Stomach (tissue), 9 donors: Measurements from ENCODE around the gene UPK3A. TPM values are rescaled to one million over a fixed set of nuclear protein-coding genes. Genes with fewer than 3 reads are reported as not detected.
A peak's percentile ranks its signal among the peaks of the same experiment; 100 is the strongest.

Experiments used
- DNase-seq, 2 donors: peaks; one replicate each; pipeline versions ENCODE4 v3.0.0 to v3.0.0-alpha.2; 2013 to 2019
- H3K27ac ChIP-seq, 5 donors: fragments of 200-600 bp in 4 of 5; sonication (generic) in 4 of 5; one replicate each; pipeline ENCODE4 v1.5.1; 2013 to 2019; ENCODE audit warnings: mild to moderate bottlenecking in 1 of 5, moderate library complexity in 1 of 5
- H3K27me3 ChIP-seq, 3 donors: fragments of 200-600 bp; sonication (generic); one replicate each; pipeline ENCODE4 v1.5.1; 2017 to 2019; ENCODE audit warnings: mixed run types in 1 of 3
- H3K36me3 ChIP-seq, 4 donors: fragments of 200-600 bp; sonication (generic); 1 replicate in 3 of 4; 2 replicates in 1 of 4; pipeline ENCODE4 v1.5.1; 2016 to 2019
- H3K4me1 ChIP-seq, 4 donors: fragments of 200-600 bp; sonication (generic); one replicate each; pipeline ENCODE4 v1.5.1; 2016 to 2019
- H3K4me3 ChIP-seq, 4 donors: fragments of 200-600 bp; sonication (generic) in 3 of 4; one replicate each; pipeline ENCODE4 v1.5.1; 2016 to 2019; ENCODE audit warnings: mild to moderate bottlenecking in 1 of 4
- H3K9me3 ChIP-seq, 4 donors: fragments of 200-600 bp; sonication (generic); one replicate each; pipeline ENCODE4 v1.5.1; 2016 to 2019
- EP300 ChIP-seq: sonication (generic); formaldehyde crosslinking; IDR thresholded peaks from one replicate; pipeline ENCODE4 v1.6.1; 2017; ENCODE audit warnings: antibody characterized with exemption
- POLR2A ChIP-seq, 4 donors: fragments of 450-650 bp; IDR thresholded peaks; one replicate each; pipeline ENCODE4 v1.6.1; 2016; ENCODE audit warnings: antibody characterized with exemption in 4 of 4, control low read depth in 2 of 4, mild to moderate bottlenecking in 1 of 4, moderate library complexity in 1 of 4
- POLR2AphosphoS5 ChIP-seq, 3 donors: sonication (generic); formaldehyde crosslinking; IDR thresholded peaks; one replicate each; pipeline ENCODE4 v1.6.1; 2016; ENCODE audit warnings: antibody characterized with exemption in 3 of 3
- WGBS, 5 donors: extraction: QIAGEN DNeasy Blood & Tissue Kit in 3 of 5; methylation state at CpG; one replicate each; pipeline versions ENCODE4 v1.1.5 to v1.1.7; 2013 to 2018; 5-methylcytosine and 5-hydroxymethylcytosine counted together
- intact Hi-C: fragments of 100-400 bp; cut with DNase I; formaldehyde crosslinking; loops from one replicate; pipeline ENCODE4 v1.15.1; 2023; ENCODE audit warnings: low total_unique reads
- polyA plus RNA-seq, 3 donors: library from polyadenylated mRNA; stranded (reverse); fragments of 200-250 nt; gene quantifications; one replicate each; pipeline ENCODE4 v1.2.3, GENCODE V29; 2013
- total RNA-seq, 5 donors: library from RNA; depleted of rRNA; stranded (reverse); fragments of >200 nt; gene quantifications; one replicate each; pipeline versions ENCODE4 v1.1.0 to v1.2.3, GENCODE V29; 2014 to 2016
- TF ChIP-seq, protein P1 (sequence below), 7 experiments: fragments of 450-650 bp in 4 of 7; fragments of 200-600 bp in 3 of 7; sonication (generic) in 3 of 7; IDR thresholded peaks; one replicate each; pipeline ENCODE4 v1.5.1; 2016 to 2019; ENCODE audit warnings: antibody characterized with exemption in 7 of 7, control low read depth in 2 of 7, mild to moderate bottlenecking in 1 of 7
- donor health status: healthy with polysubstance abuse.
- donor health status: Bipolar disorder and iron deficiency.
- donor health status: healthy.

UPK3A gene
- total and polyA plus RNA-seq, 8 donors, result 0.10 to 1.3 (median 0.76) TPM; not detected in 5

DNA sequence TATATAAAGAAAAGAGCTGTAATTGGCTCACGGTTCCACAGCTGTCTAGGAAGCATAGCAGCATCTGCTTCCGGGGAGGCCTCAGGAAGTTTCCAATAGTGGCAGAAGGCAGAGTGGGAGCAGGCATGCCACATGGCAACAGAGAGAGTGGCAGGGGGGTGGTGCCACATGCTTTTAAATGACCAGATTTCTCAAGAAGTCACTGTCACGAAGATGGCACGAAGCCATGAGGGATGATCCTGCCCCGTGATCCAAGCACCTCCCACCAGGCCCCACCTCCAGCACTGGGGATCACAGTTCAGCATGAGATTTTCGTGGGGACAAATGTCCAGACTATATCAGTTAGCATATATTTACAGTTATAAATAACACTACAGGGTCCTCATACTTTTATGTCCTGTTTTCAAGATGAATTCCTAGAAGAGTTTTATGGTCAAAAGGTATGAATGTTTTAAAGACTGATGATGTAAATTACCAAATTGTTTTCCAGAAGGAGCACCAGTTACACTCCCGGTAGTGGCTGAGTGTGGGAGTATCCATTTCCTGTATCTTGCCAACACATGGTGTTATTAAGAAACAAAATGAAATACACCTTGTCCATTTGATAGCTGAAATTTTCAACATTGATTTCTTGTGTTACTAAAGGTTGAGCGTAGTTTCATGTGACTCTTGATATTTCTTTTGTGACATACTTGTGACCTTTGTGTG, 44.2 kb downstream of the UPK3A start:
- WGBS, 5 donors, result 70 to 80% (median 75%) methylated on average over 8 of the region's 8 CpGs
- peaks cover 33 to 89% (median 84%) of the 10 kb centered on the region in 4 donors for H3K36me3 ChIP-seq

DNA sequence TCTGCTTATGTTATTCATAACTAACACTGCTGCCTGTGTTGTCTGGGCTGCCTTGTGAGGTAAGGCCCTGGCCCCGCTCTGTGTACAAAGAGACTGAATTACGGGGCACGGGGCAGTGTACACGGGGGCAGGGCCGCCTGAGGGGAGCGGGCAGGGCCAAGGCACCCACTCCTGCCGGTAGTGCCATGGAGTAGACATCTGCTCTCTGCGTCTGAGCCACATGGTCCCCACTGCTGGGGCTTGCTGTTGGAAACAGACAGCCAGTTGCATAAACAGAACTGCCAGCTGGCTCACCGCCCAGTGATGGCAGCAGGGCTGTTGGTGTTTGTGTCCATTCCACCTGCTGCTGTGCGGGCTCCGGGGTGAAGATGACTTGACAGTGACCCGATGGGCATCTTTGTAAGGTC, 44.8 kb downstream of the UPK3A start:
- H3K27ac ChIP-seq, result no peak overlapping the region
- peaks cover 0 to 19% (median 3%) of the 10 kb centered on the region in 4 donors for H3K4me1 ChIP-seq
- TF ChIP-seq POLR2A (IDR thresholded peaks at IDR 0.05) (no peak), EP300 (no peak), POLR2AphosphoS5 (IDR thresholded peaks at IDR 0.05) (no peak)
- TF ChIP-seq, protein P1, sequence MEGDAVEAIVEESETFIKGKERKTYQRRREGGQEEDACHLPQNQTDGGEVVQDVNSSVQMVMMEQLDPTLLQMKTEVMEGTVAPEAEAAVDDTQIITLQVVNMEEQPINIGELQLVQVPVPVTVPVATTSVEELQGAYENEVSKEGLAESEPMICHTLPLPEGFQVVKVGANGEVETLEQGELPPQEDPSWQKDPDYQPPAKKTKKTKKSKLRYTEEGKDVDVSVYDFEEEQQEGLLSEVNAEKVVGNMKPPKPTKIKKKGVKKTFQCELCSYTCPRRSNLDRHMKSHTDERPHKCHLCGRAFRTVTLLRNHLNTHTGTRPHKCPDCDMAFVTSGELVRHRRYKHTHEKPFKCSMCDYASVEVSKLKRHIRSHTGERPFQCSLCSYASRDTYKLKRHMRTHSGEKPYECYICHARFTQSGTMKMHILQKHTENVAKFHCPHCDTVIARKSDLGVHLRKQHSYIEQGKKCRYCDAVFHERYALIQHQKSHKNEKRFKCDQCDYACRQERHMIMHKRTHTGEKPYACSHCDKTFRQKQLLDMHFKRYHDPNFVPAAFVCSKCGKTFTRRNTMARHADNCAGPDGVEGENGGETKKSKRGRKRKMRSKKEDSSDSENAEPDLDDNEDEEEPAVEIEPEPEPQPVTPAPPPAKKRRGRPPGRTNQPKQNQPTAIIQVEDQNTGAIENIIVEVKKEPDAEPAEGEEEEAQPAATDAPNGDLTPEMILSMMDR (IDR thresholded peaks at IDR 0.05), result no peak
- H3K9me3 ChIP-seq, result no peaks in the 10 kb centered on the region
- H3K36me3 ChIP-seq, result peaks cover 27 to 89% (median 84%) of the 10 kb centered on the region in 4 donors
- no peaks in the 10 kb centered on the region for H3K27me3 ChIP-seq
- no peak overlapping the region for H3K4me3 ChIP-seq
- peak in 1 of 2 donors; percentile 76 for DNase-seq
- WGBS, 5 donors, result 68 to 86% (median 82%) methylated on average over 8 to 12 of the region's 12 CpGs
- intact Hi-C loops, result no loop called here

More for the DNA sequence above, 44.2 kb downstream of the UPK3A start:
- intact Hi-C loops, result no loop called here
- no peak for DNase-seq
- Histone ChIP-seq H3K4me1 (peaks cover 0 to 23% (median 3%) of the 10 kb centered on the region in 4 donors), H3K27me3 (no peaks in the 10 kb centered on the region), H3K9me3 (no peaks in the 10 kb centered on the region), H3K27ac (no peak overlapping the region), H3K4me3 (no peak overlapping the region)
- TF ChIP-seq EP300 (no peak), POLR2A (IDR thresholded peaks at IDR 0.05) (no peak), POLR2AphosphoS5 (IDR thresholded peaks at IDR 0.05) (no peak)
- TF ChIP-seq, protein P1 (IDR thresholded peaks at IDR 0.05), result no peak

DNA sequence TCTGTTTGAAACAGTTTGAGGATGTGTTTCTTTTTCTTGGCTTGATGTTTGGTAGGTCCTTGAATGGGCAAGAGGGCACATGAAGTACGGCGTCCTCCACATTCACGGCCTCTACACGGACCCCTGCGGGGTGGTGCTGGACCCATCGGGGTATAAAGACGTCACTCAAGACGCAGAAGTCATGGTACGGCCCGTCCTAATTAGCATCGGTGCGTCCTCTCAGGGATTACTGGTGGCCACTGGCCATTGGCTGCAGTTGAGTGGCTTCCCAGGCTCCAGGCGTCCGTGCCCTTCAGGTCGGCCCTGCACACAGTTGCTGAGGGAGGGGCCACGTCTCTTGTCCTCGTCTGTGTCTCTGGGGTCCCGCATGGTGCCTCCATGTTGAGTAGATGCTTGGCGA, 45.8 kb downstream of the UPK3A start:
- Histone ChIP-seq H3K4me3 (no peak overlapping the region), H3K27ac (no peak overlapping the region), H3K36me3 (peaks cover 27 to 91% (median 85%) of the 10 kb centered on the region in 4 donors), H3K4me1 (peaks cover 0 to 20% (median 5%) of the 10 kb centered on the region in 4 donors), H3K9me3 (no peaks in the 10 kb centered on the region), H3K27me3 (no peaks in the 10 kb centered on the region)
- no peak for TF ChIP-seq POLR2AphosphoS5 (IDR thresholded peaks at IDR 0.05)
- TF ChIP-seq EP300, result no peak
- TF ChIP-seq, protein P1 (IDR thresholded peaks at IDR 0.05), result no peak
- TF ChIP-seq POLR2A (IDR thresholded peaks at IDR 0.05), result no peak
- 95 to 98% (median 96%) methylated on average over 17 to 19 of the region's 19 CpGs for WGBS, 5 donors
- intact Hi-C loops, result no loop called here
- DNase-seq, result no peak

DNA sequence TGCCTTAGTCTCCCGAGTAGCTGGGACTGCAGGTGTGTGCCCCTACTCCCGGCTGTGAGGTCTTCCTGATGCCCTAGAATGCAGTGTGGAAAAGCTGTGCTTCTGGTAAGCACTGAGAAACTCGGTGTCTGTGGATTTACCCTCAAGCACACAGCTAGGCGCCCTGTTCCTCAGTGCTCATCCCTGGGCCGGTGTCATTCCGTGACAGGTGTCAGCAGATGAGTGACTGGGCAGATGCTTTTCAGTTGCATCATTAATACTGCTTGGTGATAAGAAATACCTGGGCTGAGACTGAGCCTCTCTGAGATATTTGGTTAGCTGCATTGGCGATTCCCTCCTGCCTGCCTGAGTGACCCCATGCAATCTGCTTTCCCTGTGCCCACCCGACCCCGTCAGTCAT, 46.7 kb downstream of the UPK3A start:
- H3K4me3 ChIP-seq, result no peak overlapping the region
- peaks cover 23 to 89% (median 82%) of the 10 kb centered on the region in 4 donors for H3K36me3 ChIP-seq
- H3K27me3 ChIP-seq, result no peaks in the 10 kb centered on the region
- 87 to 97% (median 95%) methylated on average over 8 to 9 of the region's 9 CpGs for WGBS, 5 donors
- H3K27ac ChIP-seq, result no peak overlapping the region
- H3K9me3 ChIP-seq, result no peaks in the 10 kb centered on the region
- intact Hi-C loops, result no loop called here
- peaks cover 3 to 29% (median 14%) of the 10 kb centered on the region in 4 donors for H3K4me1 ChIP-seq
- DNase-seq, result no peak
- TF ChIP-seq POLR2AphosphoS5 (IDR thresholded peaks at IDR 0.05) (no peak), EP300 (no peak), POLR2A (IDR thresholded peaks at IDR 0.05) (no peak)
- TF ChIP-seq, protein P1 (IDR thresholded peaks at IDR 0.05), result no peak
